ENCODE results near the gene TMEM184A. TPM values are rescaled to one million over a fixed set of nuclear protein-coding genes. Genes with fewer than 3 reads are reported as not detected.

TMEM184A gene
- total RNA-seq, 1 donor from 2014 or later, result not detected

DNA sequence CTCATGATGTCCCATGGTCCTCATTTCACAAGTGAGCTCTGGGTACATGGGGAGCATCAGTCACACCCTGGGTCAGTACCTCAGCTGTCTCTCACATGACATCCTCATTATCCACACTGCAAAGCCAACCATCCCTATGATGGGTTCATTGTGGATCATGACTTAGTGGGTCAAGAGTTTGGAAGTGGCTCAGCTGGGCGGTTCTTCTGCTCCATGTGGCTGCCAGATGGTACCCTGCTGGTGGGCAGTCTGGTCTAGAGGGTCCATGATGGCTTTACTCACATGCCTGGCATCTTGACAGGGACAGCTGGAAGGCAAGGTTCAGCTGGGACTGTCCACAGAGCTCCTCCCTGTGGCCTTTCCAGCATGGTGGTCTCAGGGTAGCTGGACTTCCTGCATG, 33.0 kb upstream of the TMEM184A start:
- H3K4me1 Mint-ChIP-seq, result no peaks in the 10 kb centered on the region
- H3K27ac Mint-ChIP-seq (ENCODE audit: unreplicated experiment), result no peak overlapping the region
- H3K4me3 Mint-ChIP-seq, result no peak overlapping the region
- H3K36me3 Mint-ChIP-seq (ENCODE audit: low read depth), result no peaks in the 10 kb centered on the region
- TF ChIP-seq, protein P1, sequence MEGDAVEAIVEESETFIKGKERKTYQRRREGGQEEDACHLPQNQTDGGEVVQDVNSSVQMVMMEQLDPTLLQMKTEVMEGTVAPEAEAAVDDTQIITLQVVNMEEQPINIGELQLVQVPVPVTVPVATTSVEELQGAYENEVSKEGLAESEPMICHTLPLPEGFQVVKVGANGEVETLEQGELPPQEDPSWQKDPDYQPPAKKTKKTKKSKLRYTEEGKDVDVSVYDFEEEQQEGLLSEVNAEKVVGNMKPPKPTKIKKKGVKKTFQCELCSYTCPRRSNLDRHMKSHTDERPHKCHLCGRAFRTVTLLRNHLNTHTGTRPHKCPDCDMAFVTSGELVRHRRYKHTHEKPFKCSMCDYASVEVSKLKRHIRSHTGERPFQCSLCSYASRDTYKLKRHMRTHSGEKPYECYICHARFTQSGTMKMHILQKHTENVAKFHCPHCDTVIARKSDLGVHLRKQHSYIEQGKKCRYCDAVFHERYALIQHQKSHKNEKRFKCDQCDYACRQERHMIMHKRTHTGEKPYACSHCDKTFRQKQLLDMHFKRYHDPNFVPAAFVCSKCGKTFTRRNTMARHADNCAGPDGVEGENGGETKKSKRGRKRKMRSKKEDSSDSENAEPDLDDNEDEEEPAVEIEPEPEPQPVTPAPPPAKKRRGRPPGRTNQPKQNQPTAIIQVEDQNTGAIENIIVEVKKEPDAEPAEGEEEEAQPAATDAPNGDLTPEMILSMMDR (conservative IDR thresholded peaks at IDR 0.05), result no peak
- DNase-seq (ENCODE audit: low read depth, low spot score), result no peak
- H3K9me3 Mint-ChIP-seq, result no peaks in the 10 kb centered on the region
- H3K27me3 Mint-ChIP-seq (ENCODE audit: low read depth), result peaks cover 28% of the 10 kb centered on the region

DNA sequence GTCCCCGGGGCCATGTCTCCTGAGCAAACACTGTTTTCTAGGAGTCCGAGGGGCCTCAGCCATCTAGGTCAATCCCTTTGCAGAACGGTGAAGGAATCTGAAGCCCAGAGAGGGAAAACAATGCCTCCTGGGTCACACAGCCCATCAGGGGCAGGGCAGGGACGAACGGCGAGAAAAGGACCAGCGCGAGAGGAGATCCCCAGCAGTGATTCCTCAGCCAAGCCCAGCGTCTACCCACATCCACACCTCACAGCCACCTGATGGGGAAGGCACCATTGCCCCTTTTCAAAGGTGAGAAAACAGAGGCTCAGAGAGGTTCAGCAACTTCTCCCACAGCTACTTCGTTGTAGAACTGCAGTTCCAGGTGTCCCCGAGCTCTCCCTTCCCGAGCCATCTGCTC, 31.7 kb upstream of the TMEM184A start:
- H3K27ac Mint-ChIP-seq (ENCODE audit: unreplicated experiment), result no peak overlapping the region
- H3K4me3 Mint-ChIP-seq, result no peak overlapping the region
- TF ChIP-seq, protein P1 (conservative IDR thresholded peaks at IDR 0.05), result no peak
- H3K4me1 Mint-ChIP-seq, result no peaks in the 10 kb centered on the region
- H3K9me3 Mint-ChIP-seq, result no peaks in the 10 kb centered on the region
- DNase-seq (ENCODE audit: low read depth, low spot score), result no peak
- no peaks in the 10 kb centered on the region for H3K36me3 Mint-ChIP-seq (ENCODE audit: low read depth)
- peaks cover 21% of the 10 kb centered on the region for H3K27me3 Mint-ChIP-seq (ENCODE audit: low read depth)

DNA sequence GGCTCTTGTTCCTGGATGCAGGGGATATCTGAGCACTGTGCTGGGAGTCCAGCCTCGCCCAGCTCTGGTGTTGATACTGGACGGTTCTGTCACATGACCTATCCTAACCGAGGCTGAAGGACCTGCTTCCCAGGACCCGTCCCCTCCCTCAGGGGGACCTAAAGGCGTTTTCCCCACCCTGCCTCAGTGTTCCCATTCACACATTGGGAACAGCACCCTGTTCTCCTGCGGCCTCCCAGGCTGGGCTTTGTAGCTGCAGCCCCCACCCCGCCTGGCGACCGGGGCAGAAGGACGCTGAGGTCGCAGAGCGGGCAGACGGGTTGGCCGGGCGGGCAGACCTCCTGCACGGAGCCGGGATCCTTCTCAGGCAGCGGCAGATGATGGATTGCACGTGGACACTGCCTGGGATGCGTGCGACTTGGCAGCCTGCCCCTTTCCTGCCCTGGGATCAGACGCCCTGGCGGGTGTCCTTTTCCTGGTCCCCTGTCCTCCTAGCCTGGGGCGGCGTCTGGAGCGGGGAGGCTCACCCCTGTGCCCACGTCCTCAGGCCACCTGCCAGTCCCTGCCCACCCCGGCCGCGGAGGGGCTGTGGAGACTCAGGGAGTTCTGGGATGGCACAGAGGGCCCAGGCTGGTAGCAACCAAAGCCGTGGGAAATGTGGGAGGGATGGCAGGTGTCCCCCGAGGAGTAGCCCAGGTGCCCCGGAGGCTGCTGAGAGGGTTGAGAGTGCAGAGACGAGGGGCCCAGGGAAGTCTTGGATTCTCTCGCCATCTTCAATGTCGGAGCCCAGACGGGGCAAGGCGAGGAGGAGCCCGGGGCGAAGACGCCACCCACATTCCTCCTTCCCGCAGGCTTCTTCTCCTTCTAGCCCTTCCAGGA, 31.1 kb upstream of the TMEM184A start:
- no peak for DNase-seq (ENCODE audit: low read depth, low spot score)
- H3K27me3 Mint-ChIP-seq (ENCODE audit: low read depth), result peaks cover 15% of the 10 kb centered on the region
- H3K27ac Mint-ChIP-seq (ENCODE audit: unreplicated experiment), result no peak overlapping the region
- TF ChIP-seq, protein P1 (conservative IDR thresholded peaks at IDR 0.05), result no peak
- H3K4me1 Mint-ChIP-seq, result no peaks in the 10 kb centered on the region
- H3K4me3 Mint-ChIP-seq, result no peak overlapping the region
- H3K9me3 Mint-ChIP-seq, result no peaks in the 10 kb centered on the region
- H3K36me3 Mint-ChIP-seq (ENCODE audit: low read depth), result no peaks in the 10 kb centered on the region

DNA sequence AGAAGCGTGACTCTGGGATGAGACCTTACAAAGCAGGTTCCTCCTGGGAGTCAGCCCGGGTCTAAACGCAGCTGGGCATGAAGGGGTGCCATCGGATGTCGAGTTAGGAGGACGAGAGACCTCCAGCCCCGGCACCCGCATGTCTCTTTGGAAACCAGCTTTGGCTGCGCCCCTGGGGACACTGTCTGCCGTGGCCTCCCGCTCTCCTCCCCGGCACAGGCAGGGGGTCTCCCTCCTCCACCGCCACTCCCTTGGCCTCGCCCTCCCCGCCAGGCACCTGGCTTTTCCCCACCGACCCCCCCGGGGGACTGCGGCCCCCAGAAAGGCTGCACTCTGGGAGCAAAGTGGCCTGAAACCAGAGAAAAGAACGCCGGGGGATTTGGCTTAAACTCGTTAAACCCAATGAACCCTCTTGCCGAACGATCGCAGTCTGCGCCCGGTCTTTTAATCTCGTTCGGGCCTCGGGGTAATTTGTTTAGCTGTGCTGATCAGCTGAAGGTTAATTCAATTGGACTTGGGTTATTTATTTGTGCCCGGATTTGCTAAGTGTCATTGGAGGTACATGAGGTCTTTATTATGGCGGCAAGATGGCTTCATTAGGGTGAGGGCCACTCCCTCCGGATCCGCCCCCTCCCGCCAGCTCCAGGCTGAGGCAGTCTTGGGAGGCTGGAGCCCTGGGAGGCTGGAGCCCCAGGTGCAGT, 30.3 kb upstream of the TMEM184A start:
- Mint-ChIP-seq H3K27ac (ENCODE audit: unreplicated experiment) (no peak overlapping the region), H3K9me3 (no peaks in the 10 kb centered on the region), H3K4me1 (no peaks in the 10 kb centered on the region), H3K36me3 (ENCODE audit: low read depth) (no peaks in the 10 kb centered on the region), H3K27me3 (ENCODE audit: low read depth) (peaks cover 11% of the 10 kb centered on the region), H3K4me3 (no peak overlapping the region)
- DNase-seq (ENCODE audit: low read depth, low spot score), result no peak
- TF ChIP-seq, protein P1 (conservative IDR thresholded peaks at IDR 0.05), result no peak

DNA sequence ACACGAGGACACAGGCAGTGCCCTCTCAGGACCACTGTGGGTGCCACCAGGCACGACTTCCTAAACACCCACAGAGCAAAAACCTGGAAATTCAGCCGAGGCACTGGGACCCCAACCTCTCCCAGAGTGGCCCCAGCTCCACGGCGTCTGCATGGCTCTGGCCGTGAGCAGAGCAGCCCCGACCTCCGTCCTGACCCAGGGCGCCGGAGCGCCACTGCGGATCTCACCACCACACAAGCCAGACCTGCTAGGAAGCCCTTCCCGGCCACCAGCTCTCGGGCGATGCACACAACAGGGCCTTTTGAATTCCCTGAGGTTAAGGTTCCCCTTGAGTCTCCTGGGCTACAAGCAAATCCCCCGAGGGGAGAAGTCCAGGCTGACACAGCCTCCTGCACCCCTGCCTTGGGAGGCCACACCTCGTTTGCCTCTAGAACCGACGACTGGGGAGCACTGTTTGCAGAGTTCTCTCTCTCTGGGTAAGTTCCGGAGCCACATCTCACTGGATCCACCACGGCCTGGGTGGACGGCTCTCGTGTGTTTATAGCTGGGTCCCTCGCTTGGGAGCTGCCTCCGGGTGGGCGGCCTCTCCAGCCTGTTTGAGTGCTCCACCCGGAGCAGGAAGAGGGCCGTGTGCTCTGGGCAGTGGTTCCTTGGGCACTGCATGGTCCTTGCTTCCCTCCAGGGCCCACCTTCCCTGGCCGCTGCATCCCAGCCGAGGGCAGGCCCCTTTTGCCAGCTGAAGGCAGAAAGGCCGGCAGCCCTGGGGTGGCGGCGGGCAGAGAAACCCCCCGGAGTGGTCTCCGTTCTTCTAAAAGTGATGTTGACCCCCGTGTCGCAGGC, 29.4 kb upstream of the TMEM184A start:
- no peaks in the 10 kb centered on the region for H3K9me3 Mint-ChIP-seq
- peaks cover 1% of the 10 kb centered on the region for H3K27me3 Mint-ChIP-seq (ENCODE audit: low read depth)
- no peak for DNase-seq (ENCODE audit: low read depth, low spot score)
- H3K27ac Mint-ChIP-seq (ENCODE audit: unreplicated experiment), result no peak overlapping the region
- H3K4me3 Mint-ChIP-seq, result no peak overlapping the region
- TF ChIP-seq, protein P1 (conservative IDR thresholded peaks at IDR 0.05), result no peak
- H3K4me1 Mint-ChIP-seq, result no peaks in the 10 kb centered on the region
- no peaks in the 10 kb centered on the region for H3K36me3 Mint-ChIP-seq (ENCODE audit: low read depth)

All from neural crest cell (in vitro differentiated cells).